Endodermal cell (in vitro differentiated cells): ENCODE measurements around the gene TBC1D8. TPM values are rescaled to one million over a fixed set of nuclear protein-coding genes. Genes with fewer than 3 reads are reported as not detected.

ENCODE experiments used
- DNase-seq: peaks from one replicate; pipeline ENCODE4 v3.0.0-alpha.2; 2017
- H3K27ac ChIP-seq: 2 replicates; pipeline ENCODE4 v1.5.1; 2013; ENCODE audit warnings: mild to moderate bottlenecking, low read depth, low read length, moderate library complexity
- H3K27me3 ChIP-seq: 2 replicates; pipeline ENCODE4 v1.6.1; 2013; ENCODE audit warnings: mild to moderate bottlenecking, low read length, moderate library complexity; ENCODE audit not compliant: insufficient read depth, control insufficient read depth, poor library complexity, severe bottlenecking
- H3K36me3 ChIP-seq: 2 replicates; pipeline ENCODE4 v1.7.0; 2013; ENCODE audit warnings: mild to moderate bottlenecking, low read length, moderate library complexity; ENCODE audit not compliant: control insufficient read depth, insufficient read depth
- H3K4me1 ChIP-seq: one replicate; pipeline ENCODE4 v1.7.0; 2013; ENCODE audit warnings: low read length; ENCODE audit not compliant: control insufficient read depth, insufficient read depth
- H3K4me3 ChIP-seq: 2 replicates; pipeline ENCODE4 v1.5.1; 2013; ENCODE audit warnings: mild to moderate bottlenecking, low read length, moderate library complexity
- H3K9ac ChIP-seq: 2 replicates; pipeline ENCODE4 v1.6.1; 2013; ENCODE audit warnings: mild to moderate bottlenecking, low read length, moderate library complexity; ENCODE audit not compliant: poor library complexity, severe bottlenecking; ENCODE audit errors: extremely low read depth
- H3K9me3 ChIP-seq: 2 replicates; pipeline ENCODE4 v1.6.1; 2013; ENCODE audit warnings: mild to moderate bottlenecking, low read length, moderate library complexity; ENCODE audit not compliant: control insufficient read depth
- H3K27ac Mint-ChIP-seq: 2 replicates; pipeline ENCODE4 v1.8.0; 2020; ENCODE audit warnings: mixed read lengths
- H3K27me3 Mint-ChIP-seq: 2 replicates; pipeline ENCODE4 v1.8.0; 2021; ENCODE audit warnings: mild to moderate bottlenecking, mixed read lengths; ENCODE audit not compliant: insufficient read depth
- H3K36me3 Mint-ChIP-seq: 2 replicates; pipeline ENCODE4 v1.8.0; 2020; ENCODE audit warnings: low read depth, mixed read lengths
- H3K4me1 Mint-ChIP-seq: 2 replicates; pipeline ENCODE4 v1.8.0; 2020; ENCODE audit warnings: mixed read lengths
- H3K4me3 Mint-ChIP-seq: 2 replicates; pipeline ENCODE4 v1.8.0; 2020; ENCODE audit warnings: mild to moderate bottlenecking, moderate library complexity, mixed read lengths
- H3K9me3 Mint-ChIP-seq: 2 replicates; pipeline ENCODE4 v1.8.0; 2020; ENCODE audit warnings: mild to moderate bottlenecking, mixed read lengths
- WGBS, 2 experiments: methylation state at CpG; one replicate each; pipeline versions ENCODE4 v1.1.5 to v1.1.7; 2013; ENCODE audit warnings: missing lambda C conversion rate in 2 of 2, mixed read lengths in 1 of 2; ENCODE audit not compliant: insufficient coverage in 1 of 2, insufficient read length in 1 of 2; 5-methylcytosine and 5-hydroxymethylcytosine counted together
- total RNA-seq, 2 donors: library from RNA; stranded (reverse); fragmentation: NEBNext Ultra II Directional in 1 of 2; extraction: Animal tissue kit (Norgen Biotek cat#: 25700) in 1 of 2; gene quantifications; 2 replicates in 1 of 2; 3 replicates in 1 of 2; pipeline ENCODE4 v1.2.1, GENCODE V29; 2021
- TF ChIP-seq, protein P1 (sequence below): fragments of 200-600 bp; sonication (generic); conservative IDR thresholded peaks from 2 replicates; pipeline ENCODE4 v1.5.0; 2021; ENCODE audit warnings: antibody characterized with exemption, mild to moderate bottlenecking

Gene TBC1D8
- total RNA-seq, 2 donors from 2014 or later, result 14.4 to 14.5 TPM

DNA sequence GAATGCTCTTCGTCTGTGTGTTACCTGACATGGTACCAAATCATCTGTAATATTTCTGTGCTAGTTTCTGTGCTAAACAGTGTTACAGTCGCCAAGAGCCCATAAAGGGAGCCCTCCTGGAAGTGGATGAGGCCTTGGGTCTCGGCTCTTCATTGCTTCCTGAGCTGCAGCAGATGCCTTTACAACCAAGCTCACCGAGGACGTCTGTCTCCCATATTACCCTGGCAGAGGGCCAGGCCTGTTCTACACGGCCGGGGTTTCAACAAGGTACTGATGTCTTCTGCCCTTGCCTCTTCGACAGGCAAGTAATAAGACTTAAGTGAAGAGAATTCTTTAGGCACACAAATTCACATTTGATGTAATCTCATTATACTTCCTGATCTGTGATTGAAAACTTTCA, 132.2 kb downstream of the TBC1D8 start:
- Mint-ChIP-seq H3K27me3 (no peaks in the 10 kb centered on the region), H3K4me3 (no peak overlapping the region), H3K36me3 (peaks cover 57% of the 10 kb centered on the region), H3K27ac (no peak overlapping the region), H3K4me1 (no peaks in the 10 kb centered on the region), H3K9me3 (no peaks in the 10 kb centered on the region)
- Histone ChIP-seq H3K9ac (no peak overlapping the region), H3K27me3 (no peaks in the 10 kb centered on the region), H3K9me3 (peaks cover 13% of the 10 kb centered on the region), H3K4me3 (no peak overlapping the region), H3K36me3 (peaks cover 42% of the 10 kb centered on the region), H3K4me1 (no peaks in the 10 kb centered on the region), H3K27ac (no peak overlapping the region)
- no peak for DNase-seq
- WGBS, 2 experiments, result 94 to 98% methylated on average over 5 to 8 of the region's 8 CpGs
- TF ChIP-seq, protein P1, sequence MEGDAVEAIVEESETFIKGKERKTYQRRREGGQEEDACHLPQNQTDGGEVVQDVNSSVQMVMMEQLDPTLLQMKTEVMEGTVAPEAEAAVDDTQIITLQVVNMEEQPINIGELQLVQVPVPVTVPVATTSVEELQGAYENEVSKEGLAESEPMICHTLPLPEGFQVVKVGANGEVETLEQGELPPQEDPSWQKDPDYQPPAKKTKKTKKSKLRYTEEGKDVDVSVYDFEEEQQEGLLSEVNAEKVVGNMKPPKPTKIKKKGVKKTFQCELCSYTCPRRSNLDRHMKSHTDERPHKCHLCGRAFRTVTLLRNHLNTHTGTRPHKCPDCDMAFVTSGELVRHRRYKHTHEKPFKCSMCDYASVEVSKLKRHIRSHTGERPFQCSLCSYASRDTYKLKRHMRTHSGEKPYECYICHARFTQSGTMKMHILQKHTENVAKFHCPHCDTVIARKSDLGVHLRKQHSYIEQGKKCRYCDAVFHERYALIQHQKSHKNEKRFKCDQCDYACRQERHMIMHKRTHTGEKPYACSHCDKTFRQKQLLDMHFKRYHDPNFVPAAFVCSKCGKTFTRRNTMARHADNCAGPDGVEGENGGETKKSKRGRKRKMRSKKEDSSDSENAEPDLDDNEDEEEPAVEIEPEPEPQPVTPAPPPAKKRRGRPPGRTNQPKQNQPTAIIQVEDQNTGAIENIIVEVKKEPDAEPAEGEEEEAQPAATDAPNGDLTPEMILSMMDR, result no peak

DNA sequence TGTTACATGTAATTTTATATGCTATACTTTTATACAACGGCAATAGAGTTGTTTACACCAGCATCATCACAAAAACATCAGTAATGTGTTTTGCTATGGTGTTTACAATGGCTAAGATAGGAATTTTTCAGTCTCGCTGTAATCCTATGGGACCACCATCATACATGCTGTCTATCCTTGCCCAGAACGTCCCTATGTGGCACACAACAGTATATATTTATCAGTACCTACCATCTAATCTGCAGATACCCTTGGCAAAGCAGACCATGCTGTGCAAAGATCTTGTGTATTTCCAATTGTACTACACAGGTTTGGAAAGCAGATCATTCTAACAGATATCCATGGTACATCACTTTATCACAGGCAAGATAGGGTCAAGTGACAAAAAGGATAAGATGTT, 133.8 kb downstream of the TBC1D8 start:
- H3K9ac ChIP-seq, result no peak overlapping the region
- peaks cover 56% of the 10 kb centered on the region for H3K36me3 ChIP-seq
- H3K4me1 Mint-ChIP-seq, result no peaks in the 10 kb centered on the region
- 96% methylated on average over 2 of the region's 3 CpGs; no CpG with 5 or more reads in 1 of the 2 experiments for WGBS, 2 experiments
- no peak for DNase-seq
- no peak overlapping the region for H3K4me3 Mint-ChIP-seq
- H3K27me3 Mint-ChIP-seq, result no peaks in the 10 kb centered on the region
- H3K27ac ChIP-seq, result no peak overlapping the region
- TF ChIP-seq, protein P1, result no peak
- H3K27ac Mint-ChIP-seq, result no peak overlapping the region
- H3K27me3 ChIP-seq, result no peaks in the 10 kb centered on the region
- H3K9me3 ChIP-seq, result peaks cover 13% of the 10 kb centered on the region
- H3K4me3 ChIP-seq, result no peak overlapping the region
- no peaks in the 10 kb centered on the region for H3K4me1 ChIP-seq
- H3K9me3 Mint-ChIP-seq, result no peaks in the 10 kb centered on the region
- peaks cover 56% of the 10 kb centered on the region for H3K36me3 Mint-ChIP-seq

DNA sequence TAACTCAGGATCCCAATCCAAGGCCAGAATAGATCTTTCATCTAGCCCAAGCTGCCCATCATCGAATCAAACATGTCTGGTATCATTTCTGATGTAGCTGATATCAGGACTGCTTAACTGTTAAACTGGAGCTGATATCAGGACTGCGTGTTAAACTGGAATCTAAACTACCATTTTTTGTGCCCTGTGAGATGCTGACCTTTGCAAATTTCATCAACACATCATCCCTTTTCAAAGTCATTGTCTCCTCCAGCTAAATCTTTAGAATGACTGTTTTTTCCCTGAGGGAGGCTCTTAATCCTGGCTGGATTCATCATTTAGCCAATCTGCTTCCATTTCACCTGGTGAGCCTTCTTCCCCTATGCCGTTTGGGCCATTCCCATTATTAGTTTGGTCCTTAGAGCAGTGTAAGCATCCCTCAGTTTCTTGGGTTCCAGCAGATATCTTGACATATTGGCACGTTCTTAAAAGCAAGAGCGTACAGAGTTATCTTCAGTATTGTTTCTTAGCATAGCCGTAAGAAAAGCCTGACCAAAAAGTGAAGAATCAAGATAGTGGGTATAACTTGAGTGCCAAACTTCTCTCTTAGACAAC, 136.8 kb downstream of the TBC1D8 start:
- peaks cover 47% of the 10 kb centered on the region for H3K36me3 ChIP-seq
- no peak overlapping the region for H3K27ac Mint-ChIP-seq

More for the DNA sequence above, 136.8 kb downstream of the TBC1D8 start:
- H3K27me3 ChIP-seq, result no peaks in the 10 kb centered on the region
- Mint-ChIP-seq H3K4me3 (no peak overlapping the region), H3K9me3 (no peaks in the 10 kb centered on the region), H3K27me3 (no peaks in the 10 kb centered on the region), H3K4me1 (no peaks in the 10 kb centered on the region), H3K36me3 (peaks cover 49% of the 10 kb centered on the region)
- no peak overlapping the region for H3K4me3 ChIP-seq
- H3K9ac ChIP-seq, result no peak overlapping the region
- WGBS, 2 experiments, result 93 to 97% methylated on average over 3 to 6 of the region's 6 CpGs
- TF ChIP-seq, protein P1, result no peak
- H3K9me3 ChIP-seq, result peaks cover 13% of the 10 kb centered on the region
- no peaks in the 10 kb centered on the region for H3K4me1 ChIP-seq
- no peak overlapping the region for H3K27ac ChIP-seq
- DNase-seq, result no peak
